HEK293 (cell line): ENCODE data around the gene LMAN2L.
A peak's percentile ranks its signal among the peaks of the same experiment; 100 is the strongest.

Experiments
- ELK4 ChIP-seq: IDR thresholded peaks from 2 replicates; pipeline ENCODE4 v1.6.1; 2011; ENCODE audit warnings: mild to moderate bottlenecking, low read depth, low read length, borderline replicate concordance
- GFI1B ChIP-seq: fragments of 450-650 bp; formaldehyde crosslinking; IDR thresholded peaks from 2 replicates; pipeline ENCODE4 v1.5.1; 2016; ENCODE audit warnings: missing biosample characterization, missing genetic modification characterization
- HIC1 ChIP-seq: fragments of 450-650 bp; formaldehyde crosslinking; IDR thresholded peaks from 2 replicates; pipeline ENCODE4 v1.5.1; 2016; ENCODE audit warnings: missing biosample characterization, missing genetic modification characterization
- KLF16 ChIP-seq: fragments of 450-650 bp; formaldehyde crosslinking; IDR thresholded peaks from 2 replicates; pipeline ENCODE4 v1.5.1; 2017; ENCODE audit warnings: missing biosample characterization, missing genetic modification characterization
- PRDM10 ChIP-seq: fragments of 450-650 bp; formaldehyde crosslinking; IDR thresholded peaks from 2 replicates; pipeline ENCODE4 v1.5.1; 2016; ENCODE audit warnings: missing biosample characterization, missing genetic modification characterization
- PRDM4 ChIP-seq: fragments of 450-650 bp; formaldehyde crosslinking; IDR thresholded peaks from 2 replicates; pipeline ENCODE4 v1.5.1; 2017; ENCODE audit warnings: missing biosample characterization, missing genetic modification characterization
- PRDM6 ChIP-seq: fragments of 450-650 bp; formaldehyde crosslinking; IDR thresholded peaks from 2 replicates; pipeline ENCODE4 v1.5.1; 2017; ENCODE audit warnings: missing biosample characterization, missing genetic modification characterization
- REPIN1 ChIP-seq: fragments of 450-650 bp; formaldehyde crosslinking; IDR thresholded peaks from 2 replicates; pipeline ENCODE4 v1.5.1; 2017; ENCODE audit warnings: missing biosample characterization, missing genetic modification characterization, low read depth
- SETDB1 ChIP-seq: IDR thresholded peaks from one replicate; pipeline ENCODE4 v1.6.1; 2017; ENCODE audit warnings: mild to moderate bottlenecking, low read length, moderate library complexity, mixed read lengths; ENCODE audit not compliant: insufficient read length
- ZBTB49 ChIP-seq: fragments of 450-650 bp; formaldehyde crosslinking; IDR thresholded peaks from 2 replicates; pipeline ENCODE4 v1.5.1; 2016; ENCODE audit warnings: missing biosample characterization, missing genetic modification characterization, low read depth
- ZBTB6 ChIP-seq: fragments of 450-650 bp; formaldehyde crosslinking; IDR thresholded peaks from 2 replicates; pipeline ENCODE4 v1.5.1; 2017; ENCODE audit warnings: missing biosample characterization, missing genetic modification characterization
- ZNF133 ChIP-seq: fragments of 450-650 bp; formaldehyde crosslinking; IDR thresholded peaks from 2 replicates; pipeline ENCODE4 v1.5.1; 2016; ENCODE audit warnings: missing biosample characterization, missing genetic modification characterization
- ZNF23 ChIP-seq: fragments of 450-650 bp; formaldehyde crosslinking; IDR thresholded peaks from 2 replicates; pipeline ENCODE4 v1.5.1; 2016; ENCODE audit warnings: missing biosample characterization, missing genetic modification characterization, borderline replicate concordance
- ZNF248 ChIP-seq: fragments of 450-650 bp; formaldehyde crosslinking; IDR thresholded peaks from 2 replicates; pipeline ENCODE4 v1.5.1; 2017; ENCODE audit warnings: missing biosample characterization, missing genetic modification characterization
- ZNF350 ChIP-seq: fragments of 450-650 bp; formaldehyde crosslinking; IDR thresholded peaks from 2 replicates; pipeline ENCODE4 v1.5.0; 2017; ENCODE audit warnings: missing biosample characterization, mild to moderate bottlenecking, missing genetic modification characterization
- ZNF37A ChIP-seq: fragments of 450-650 bp; IDR thresholded peaks from 2 replicates; pipeline ENCODE4 v1.5.1; 2018; ENCODE audit warnings: missing biosample characterization, missing genetic modification characterization
- ZNF423 ChIP-seq: fragments of 450-650 bp; formaldehyde crosslinking; IDR thresholded peaks from 2 replicates; pipeline ENCODE4 v1.5.1; 2016; ENCODE audit warnings: missing biosample characterization, missing genetic modification characterization
- ZNF426 ChIP-seq: fragments of 450-650 bp; formaldehyde crosslinking; IDR thresholded peaks from 2 replicates; pipeline ENCODE4 v1.5.1; 2017; ENCODE audit warnings: missing biosample characterization, missing genetic modification characterization, mild to moderate bottlenecking, inconsistent platforms, moderate library complexity
- ZNF677 ChIP-seq: fragments of 450-650 bp; IDR thresholded peaks from 2 replicates; pipeline ENCODE4 v1.5.0; 2018; ENCODE audit warnings: missing biosample characterization, mild to moderate bottlenecking, missing genetic modification characterization, moderate library complexity
- ZNF704 ChIP-seq: fragments of 450-650 bp; formaldehyde crosslinking; IDR thresholded peaks from 2 replicates; pipeline ENCODE4 v1.5.1; 2016; ENCODE audit warnings: missing biosample characterization, missing genetic modification characterization
- ZNF776 ChIP-seq: fragments of 450-650 bp; formaldehyde crosslinking; IDR thresholded peaks from 2 replicates; pipeline ENCODE4 v1.5.0; 2017; ENCODE audit warnings: missing biosample characterization, missing genetic modification characterization, borderline replicate concordance
- ZNF792 ChIP-seq: fragments of 450-650 bp; formaldehyde crosslinking; IDR thresholded peaks from 2 replicates; pipeline ENCODE4 v1.5.1; 2016; ENCODE audit warnings: missing biosample characterization, missing genetic modification characterization

The LMAN2L gene

GRCh38 chr2:96685577-96686459 is 54.0 kb downstream of the LMAN2L start (continued):
- TF ChIP-seq ZNF350 (no peak), ZNF704 (no peak), KLF16 (tag by site-specific recombination) (no peak), PRDM6 (tag by site-specific recombination) (no peak), SETDB1 (no peak), GFI1B (tag by site-specific recombination) (no peak), ZBTB6 (no peak), ZNF426 (tag by site-specific recombination) (no peak), ZNF23 (tag by site-specific recombination) (no peak), ZNF792 (no peak), ZNF248 (no peak), ELK4 (no peak), ZNF423 (tag by site-specific recombination) (no peak), ZNF677 (tag by site-specific recombination) (no peak), PRDM4 (no peak), ZBTB49 (tag by site-specific recombination) (no peak), REPIN1 (tag by site-specific recombination) (no peak), ZNF133 (tag by site-specific recombination) (no peak), PRDM10 (tag by site-specific recombination) (0 out of 2 replicates have a peak, but pooled peaks have one; percentile 5), ZNF776 (tag by site-specific recombination) (no peak), HIC1 (tag by site-specific recombination) (no peak), ZNF37A (tag by site-specific recombination) (no peak)
